ENCODE measurements around the gene RYR1. TPM values are rescaled to one million over a fixed set of nuclear protein-coding genes. Genes with fewer than 3 reads are reported as not detected.
"Not testable (repeated sequence)": the region's sequence is repeated elsewhere in the genome, so short reads cannot be mapped to it uniquely, and the experiment has no call there.

The RYR1 gene
- total RNA-seq, 1 donor from 2014 or later = 0.03 TPM

DNA sequence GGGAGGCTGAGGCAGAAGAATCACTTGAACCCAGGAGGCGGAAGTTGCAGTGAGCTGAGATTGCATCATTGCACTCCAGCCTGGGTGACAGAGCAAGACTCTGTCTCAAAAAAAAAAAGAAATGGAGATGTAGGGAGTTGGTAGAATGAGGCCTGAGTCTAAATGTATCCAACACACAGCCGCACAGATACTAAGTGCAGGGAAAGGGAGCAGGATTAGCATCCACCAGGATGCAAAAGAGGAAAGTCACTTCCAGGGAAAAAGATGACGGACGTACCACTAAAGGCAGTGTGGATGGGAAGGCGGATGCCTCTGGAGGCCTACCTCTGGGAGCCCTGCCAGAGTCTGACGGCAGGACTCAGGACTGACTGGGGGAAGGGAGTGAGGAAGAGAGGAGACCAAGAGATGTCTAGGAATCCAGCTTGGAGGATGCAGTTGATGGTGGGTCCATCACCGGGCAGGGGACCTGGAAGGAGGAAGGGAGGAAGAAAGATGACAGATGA lies 23.8 kb upstream of the RYR1 start:
- H3K27ac Mint-ChIP-seq (ENCODE audit: unreplicated experiment) = no peak overlapping the region
- no peaks in the 10 kb centered on the region for H3K4me1 Mint-ChIP-seq (ENCODE audit: unreplicated experiment)
- peaks cover 10% of the 10 kb centered on the region for H3K36me3 Mint-ChIP-seq (ENCODE audit: unreplicated experiment)
- no peaks in the 10 kb centered on the region for H3K9me3 Mint-ChIP-seq (ENCODE audit: unreplicated experiment)
- H3K4me3 Mint-ChIP-seq (ENCODE audit: unreplicated experiment) = no peak overlapping the region
- DNase-seq (ENCODE audit: extremely low spot score, unreplicated experiment) = no peak
- H3K27me3 Mint-ChIP-seq (ENCODE audit: unreplicated experiment) = no peaks in the 10 kb centered on the region
- TF ChIP-seq, protein P1, sequence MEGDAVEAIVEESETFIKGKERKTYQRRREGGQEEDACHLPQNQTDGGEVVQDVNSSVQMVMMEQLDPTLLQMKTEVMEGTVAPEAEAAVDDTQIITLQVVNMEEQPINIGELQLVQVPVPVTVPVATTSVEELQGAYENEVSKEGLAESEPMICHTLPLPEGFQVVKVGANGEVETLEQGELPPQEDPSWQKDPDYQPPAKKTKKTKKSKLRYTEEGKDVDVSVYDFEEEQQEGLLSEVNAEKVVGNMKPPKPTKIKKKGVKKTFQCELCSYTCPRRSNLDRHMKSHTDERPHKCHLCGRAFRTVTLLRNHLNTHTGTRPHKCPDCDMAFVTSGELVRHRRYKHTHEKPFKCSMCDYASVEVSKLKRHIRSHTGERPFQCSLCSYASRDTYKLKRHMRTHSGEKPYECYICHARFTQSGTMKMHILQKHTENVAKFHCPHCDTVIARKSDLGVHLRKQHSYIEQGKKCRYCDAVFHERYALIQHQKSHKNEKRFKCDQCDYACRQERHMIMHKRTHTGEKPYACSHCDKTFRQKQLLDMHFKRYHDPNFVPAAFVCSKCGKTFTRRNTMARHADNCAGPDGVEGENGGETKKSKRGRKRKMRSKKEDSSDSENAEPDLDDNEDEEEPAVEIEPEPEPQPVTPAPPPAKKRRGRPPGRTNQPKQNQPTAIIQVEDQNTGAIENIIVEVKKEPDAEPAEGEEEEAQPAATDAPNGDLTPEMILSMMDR (IDR thresholded peaks at IDR 0.05) = no peak

DNA sequence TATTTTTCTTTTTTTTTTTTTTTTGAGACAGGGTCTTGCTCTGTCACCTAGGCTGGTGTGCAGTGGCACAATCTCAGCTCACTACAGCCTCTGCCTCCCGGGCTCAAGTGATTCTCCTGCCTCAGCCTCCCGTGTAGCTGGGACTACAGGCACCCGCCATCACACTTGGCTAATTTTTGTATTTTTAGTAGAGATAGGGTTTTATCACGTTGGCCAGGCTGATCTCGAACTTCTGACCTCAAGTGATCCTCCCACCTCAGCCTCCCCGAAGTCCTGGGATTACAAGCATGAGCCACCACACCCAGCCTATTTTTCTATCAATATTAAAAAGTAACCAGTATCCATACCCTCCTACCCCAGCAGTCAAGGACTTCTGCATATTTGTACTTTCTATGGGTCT lies 23.1 kb upstream of the RYR1 start:
- H3K9me3 Mint-ChIP-seq (ENCODE audit: unreplicated experiment); H3K27me3 Mint-ChIP-seq (ENCODE audit: unreplicated experiment); H3K27ac Mint-ChIP-seq (ENCODE audit: unreplicated experiment); H3K4me3 Mint-ChIP-seq (ENCODE audit: unreplicated experiment); H3K4me1 Mint-ChIP-seq (ENCODE audit: unreplicated experiment); DNase-seq (ENCODE audit: extremely low spot score, unreplicated experiment); H3K36me3 Mint-ChIP-seq (ENCODE audit: unreplicated experiment): not testable (repeated sequence)

DNA sequence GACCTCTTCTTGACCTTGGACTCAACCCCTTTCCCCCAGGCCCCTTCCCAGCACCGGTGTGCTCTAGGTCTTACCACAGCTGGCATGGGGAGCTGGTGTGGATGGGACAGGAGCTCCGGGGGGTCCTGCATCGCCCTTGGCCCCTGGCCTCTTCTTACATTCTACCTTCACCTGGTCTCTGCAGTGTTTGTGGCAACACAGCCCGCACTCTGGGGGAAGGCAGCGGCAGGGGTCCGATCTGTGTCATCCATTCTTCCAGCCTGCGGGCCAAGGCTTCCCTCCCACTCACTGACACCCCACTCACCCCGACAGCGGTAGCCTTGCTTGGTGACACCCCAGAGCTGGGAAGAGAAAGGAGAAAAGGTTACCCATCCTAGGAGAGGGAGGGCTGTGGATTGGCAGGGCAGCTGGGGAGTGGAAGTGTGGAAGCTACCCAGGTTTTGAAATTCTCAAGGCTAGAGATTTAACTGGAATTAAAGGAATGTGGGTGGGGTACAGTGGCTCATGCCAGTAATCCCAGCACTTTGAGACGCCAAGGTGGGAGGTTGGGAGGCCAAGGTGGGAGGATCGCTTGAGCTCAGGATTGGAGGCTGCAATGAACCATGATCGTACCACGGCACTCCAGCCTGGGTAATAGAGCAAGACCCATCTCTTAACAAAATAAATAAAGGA lies 22.3 kb upstream of the RYR1 start:
- no peaks in the 10 kb centered on the region for H3K9me3 Mint-ChIP-seq (ENCODE audit: unreplicated experiment)
- H3K4me3 Mint-ChIP-seq (ENCODE audit: unreplicated experiment) = no peak overlapping the region
- H3K27me3 Mint-ChIP-seq (ENCODE audit: unreplicated experiment) = no peaks in the 10 kb centered on the region
- no peak for DNase-seq (ENCODE audit: extremely low spot score, unreplicated experiment)
- H3K36me3 Mint-ChIP-seq (ENCODE audit: unreplicated experiment) = peaks cover 6% of the 10 kb centered on the region
- TF ChIP-seq, protein P1 (IDR thresholded peaks at IDR 0.05) = no peak
- H3K27ac Mint-ChIP-seq (ENCODE audit: unreplicated experiment) = no peak overlapping the region
- no peaks in the 10 kb centered on the region for H3K4me1 Mint-ChIP-seq (ENCODE audit: unreplicated experiment)

DNA sequence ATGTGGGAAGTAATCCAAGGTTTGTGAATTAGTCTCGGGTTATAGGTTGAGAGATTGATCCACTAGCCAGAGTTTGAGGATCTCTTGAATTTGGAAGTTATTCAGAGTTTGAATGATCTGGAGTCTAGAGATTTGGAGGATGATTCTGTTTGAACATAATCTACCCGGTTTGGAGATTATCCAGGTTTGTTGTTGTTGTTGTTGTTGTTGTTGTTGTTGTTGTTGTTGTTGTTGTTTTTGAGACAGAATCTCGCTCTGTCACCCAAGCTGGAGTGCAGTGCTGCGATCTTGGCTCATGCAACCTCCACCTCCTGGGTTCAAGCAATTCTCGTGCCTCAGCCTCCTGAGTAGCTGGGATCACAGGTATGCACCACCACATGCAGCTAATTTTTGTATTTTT lies 21.6 kb upstream of the RYR1 start:
- not testable (repeated sequence) for DNase-seq (ENCODE audit: extremely low spot score, unreplicated experiment); H3K27me3 Mint-ChIP-seq (ENCODE audit: unreplicated experiment); H3K27ac Mint-ChIP-seq (ENCODE audit: unreplicated experiment); H3K9me3 Mint-ChIP-seq (ENCODE audit: unreplicated experiment); H3K4me3 Mint-ChIP-seq (ENCODE audit: unreplicated experiment); H3K36me3 Mint-ChIP-seq (ENCODE audit: unreplicated experiment); H3K4me1 Mint-ChIP-seq (ENCODE audit: unreplicated experiment)

DNA sequence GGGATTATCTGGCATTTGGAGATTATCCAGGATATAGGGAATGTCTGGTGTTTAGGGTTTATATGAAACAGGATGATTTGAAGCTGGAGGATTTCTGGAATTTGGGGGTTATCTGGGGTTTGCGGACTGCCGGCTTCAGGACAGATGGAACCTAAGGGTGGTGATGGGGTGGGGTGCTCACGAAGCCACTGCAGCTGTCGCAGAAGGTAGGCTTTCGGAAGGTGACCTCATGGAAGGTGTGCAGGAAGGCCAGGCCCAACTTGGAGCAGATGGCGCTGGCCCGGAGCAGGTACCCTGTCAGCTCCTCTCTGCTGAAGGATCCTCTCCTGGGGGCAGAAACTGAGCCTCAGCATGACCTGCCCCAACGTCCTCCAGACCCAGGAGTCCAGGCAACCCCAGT lies 21.0 kb upstream of the RYR1 start:
- Mint-ChIP-seq H3K4me3 (ENCODE audit: unreplicated experiment) (no peak overlapping the region), H3K27me3 (ENCODE audit: unreplicated experiment) (peaks cover 11% of the 10 kb centered on the region), H3K27ac (ENCODE audit: unreplicated experiment) (no peak overlapping the region), H3K36me3 (ENCODE audit: unreplicated experiment) (peaks cover 4% of the 10 kb centered on the region), H3K9me3 (ENCODE audit: unreplicated experiment) (no peaks in the 10 kb centered on the region), H3K4me1 (ENCODE audit: unreplicated experiment) (peaks cover 3% of the 10 kb centered on the region)
- DNase-seq (ENCODE audit: extremely low spot score, unreplicated experiment) = no peak
- TF ChIP-seq, protein P1 (IDR thresholded peaks at IDR 0.05) = no peak

DNA sequence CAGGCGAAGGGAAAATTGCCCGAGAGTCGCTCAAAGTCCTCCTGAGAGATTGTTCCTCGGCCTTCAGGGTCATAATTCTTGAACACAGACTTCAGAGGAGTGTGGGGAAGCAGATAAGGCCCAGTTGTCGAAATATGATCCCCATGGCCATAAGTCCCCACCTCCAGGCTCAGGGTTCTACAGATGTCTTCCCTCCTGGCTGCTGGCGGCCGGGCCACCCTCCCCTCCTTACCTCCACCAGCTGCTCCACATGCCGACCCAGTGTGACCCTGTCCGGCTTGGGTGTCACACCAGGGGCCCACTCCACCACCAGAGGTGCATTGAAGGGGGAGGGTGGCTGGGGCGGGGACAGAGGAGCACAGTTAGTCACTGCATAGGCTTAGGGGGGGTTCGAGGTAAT lies 20.5 kb upstream of the RYR1 start:
- Mint-ChIP-seq H3K4me3 (ENCODE audit: unreplicated experiment) (no peak overlapping the region), H3K36me3 (ENCODE audit: unreplicated experiment) (peaks cover 2% of the 10 kb centered on the region), H3K27ac (ENCODE audit: unreplicated experiment) (no peak overlapping the region), H3K4me1 (ENCODE audit: unreplicated experiment) (peaks cover 8% of the 10 kb centered on the region), H3K27me3 (ENCODE audit: unreplicated experiment) (peaks cover 16% of the 10 kb centered on the region), H3K9me3 (ENCODE audit: unreplicated experiment) (no peaks in the 10 kb centered on the region)
- no peak for DNase-seq (ENCODE audit: extremely low spot score, unreplicated experiment)
- TF ChIP-seq, protein P1 (IDR thresholded peaks at IDR 0.05) = no peak
